Peyer's patch (tissue), 4 donors: ENCODE data around the gene ZNF816. TPM values are rescaled to one million over a fixed set of nuclear protein-coding genes. Genes with fewer than 3 reads are reported as not detected.

Source experiments
- DNase-seq, 3 donors: peaks; one replicate each; pipeline ENCODE4 v3.0.0-alpha.2; 2017 to 2019
- H3K27ac ChIP-seq, 4 donors: fragments of 200-600 bp; sonication (generic); one replicate each; pipeline ENCODE4 v1.5.1; 2016 to 2019
- H3K27me3 ChIP-seq, 2 donors: fragments of 200-600 bp; sonication (generic); one replicate each; pipeline ENCODE4 v1.5.1; 2019
- H3K36me3 ChIP-seq, 3 donors: fragments of 200-600 bp; sonication (generic); one replicate each; pipeline ENCODE4 v1.5.1; 2016 to 2019
- H3K4me1 ChIP-seq, 4 donors: fragments of 200-600 bp; sonication (generic); one replicate each; pipeline ENCODE4 v1.5.1; 2016 to 2019
- H3K4me3 ChIP-seq, 4 donors: fragments of 200-600 bp; sonication (generic); 1 replicate in 3 of 4; 2 replicates in 1 of 4; pipeline ENCODE4 v1.5.1; 2016 to 2019; ENCODE audit warnings: mild to moderate bottlenecking in 1 of 4
- H3K9me3 ChIP-seq, 4 donors: fragments of 200-600 bp; sonication (generic); one replicate each; pipeline ENCODE4 v1.5.1; 2016 to 2019; ENCODE audit warnings: mild to moderate bottlenecking in 1 of 4
- CTCF ChIP-seq, 6 experiments: fragments of 450-650 bp in 4 of 6; fragments of 200-600 bp in 2 of 6; sonication (generic) in 1 of 6; IDR thresholded peaks; one replicate each; pipeline ENCODE4 v1.5.1; 2017 to 2019; ENCODE audit warnings: antibody characterized with exemption in 6 of 6, mild to moderate bottlenecking in 3 of 6, moderate library complexity in 1 of 6
- POLR2A ChIP-seq, 2 donors: fragments of 450-650 bp; IDR thresholded peaks; one replicate each; pipeline ENCODE4 v1.5.1; 2017; ENCODE audit warnings: antibody characterized with exemption in 2 of 2, mild to moderate bottlenecking in 2 of 2, moderate library complexity in 2 of 2
- total RNA-seq, 4 donors: library from RNA; depleted of rRNA; stranded (reverse); fragments of >200 nt; gene quantifications; one replicate each; pipeline ENCODE4 v1.1.0, GENCODE V29; 2016

Gene ZNF816
- total RNA-seq, 4 donors from 2014 or later, result 6.1 to 17.4 (median 11.4) TPM

- no peak overlapping the region for H3K27ac ChIP-seq
- TF ChIP-seq CTCF (IDR thresholded peaks at IDR 0.05), result no peak
- no peak for TF ChIP-seq POLR2A (IDR thresholded peaks at IDR 0.05)
- no peaks in the 10 kb centered on the region for H3K27me3 ChIP-seq
- peaks cover 0 to 34% (median 19%) of the 10 kb centered on the region in 4 donors for H3K9me3 ChIP-seq
- no peak for DNase-seq
- peaks cover 0 to 13% (median 7%) of the 10 kb centered on the region in 4 donors for H3K4me1 ChIP-seq
- no peak overlapping the region for H3K4me3 ChIP-seq
- H3K36me3 ChIP-seq, result peaks cover 0 to 39% (median 0%) of the 10 kb centered on the region in 3 donors
These were observed 2.9 kb downstream of the ZNF816 start for GRCh38 chr19:52959613-52960295.

- Histone ChIP-seq H3K27me3 (no peaks in the 10 kb centered on the region), H3K4me1 (peaks cover 0 to 9% (median 6%) of the 10 kb centered on the region in 4 donors), H3K9me3 (peaks cover 0 to 52% (median 22%) of the 10 kb centered on the region in 4 donors), H3K4me3 (no peak overlapping the region), H3K27ac (no peak overlapping the region), H3K36me3 (peaks cover 0 to 57% (median 0%) of the 10 kb centered on the region in 3 donors)
- TF ChIP-seq CTCF (IDR thresholded peaks at IDR 0.05) (no peak), POLR2A (IDR thresholded peaks at IDR 0.05) (no peak)
- no peak for DNase-seq
These were observed 5.1 kb downstream of the ZNF816 start for GRCh38 chr19:52957591-52957990.

GRCh38 chr19:52956917-52957316 lies 5.8 kb downstream of the ZNF816 start:
- H3K4me1 ChIP-seq, result peaks cover 0 to 7% (median 5%) of the 10 kb centered on the region in 4 donors
- H3K9me3 ChIP-seq, result peaks cover 0 to 59% (median 25%) of the 10 kb centered on the region in 4 donors
- no peak overlapping the region for H3K4me3 ChIP-seq
- peaks cover 0 to 64% (median 0%) of the 10 kb centered on the region in 3 donors for H3K36me3 ChIP-seq
- no peak overlapping the region for H3K27ac ChIP-seq
- TF ChIP-seq CTCF (IDR thresholded peaks at IDR 0.05), result no peak
- no peak for TF ChIP-seq POLR2A (IDR thresholded peaks at IDR 0.05)
- no peak for DNase-seq
- H3K27me3 ChIP-seq, result no peaks in the 10 kb centered on the region

- TF ChIP-seq CTCF (IDR thresholded peaks at IDR 0.05) (no peak), POLR2A (IDR thresholded peaks at IDR 0.05) (no peak)
- Histone ChIP-seq H3K4me1 (no peaks in the 10 kb centered on the region), H3K27ac (no peak overlapping the region), H3K4me3 (no peak overlapping the region), H3K9me3 (peaks cover 0 to 80% (median 30%) of the 10 kb centered on the region in 4 donors), H3K27me3 (no peaks in the 10 kb centered on the region), H3K36me3 (peaks cover 0 to 43% (median 3%) of the 10 kb centered on the region in 3 donors)
- DNase-seq, result no peak
These were observed 13.3 kb downstream of the ZNF816 start for GRCh38 chr19:52949422-52949821.

- no peaks in the 10 kb centered on the region for H3K4me1 ChIP-seq
- no peaks in the 10 kb centered on the region for H3K27me3 ChIP-seq
- TF ChIP-seq POLR2A (IDR thresholded peaks at IDR 0.05) (no peak), CTCF (IDR thresholded peaks at IDR 0.05) (no peak)
- H3K4me3 ChIP-seq, result no peak overlapping the region
- DNase-seq, result no peak
- peaks cover 0 to 34% (median 3%) of the 10 kb centered on the region in 3 donors for H3K36me3 ChIP-seq
- peaks cover 0 to 71% (median 30%) of the 10 kb centered on the region in 4 donors for H3K9me3 ChIP-seq
- no peak overlapping the region for H3K27ac ChIP-seq
These were observed 14.5 kb downstream of the ZNF816 start for GRCh38 chr19:52948025-52948770.
